Measurements from ENCODE around the gene NNAT. TPM values are rescaled to one million over a fixed set of nuclear protein-coding genes. Genes with fewer than 3 reads are reported as not detected.

The NNAT gene
- total RNA-seq, 1 donor from 2014 or later, result 0.52 TPM

DNA sequence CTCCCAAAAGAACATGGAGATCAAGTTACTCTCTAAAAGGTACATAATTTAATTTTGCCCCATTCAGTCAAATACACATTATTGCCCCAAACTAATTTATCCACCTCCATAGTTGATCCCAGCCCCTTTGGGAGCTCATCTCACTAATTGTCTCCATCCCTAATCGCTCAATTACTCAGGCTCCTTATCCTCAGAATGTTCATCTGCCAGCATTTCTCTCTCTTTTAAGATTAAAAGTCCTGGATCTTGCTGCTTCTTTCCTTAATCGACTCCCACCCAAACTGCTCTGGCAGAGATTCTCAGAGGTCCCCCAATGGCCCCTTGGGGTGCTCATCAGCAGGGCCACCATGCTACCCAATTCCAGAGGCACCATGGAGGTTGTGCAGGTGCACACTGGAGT is 18.4 kb upstream of the NNAT start:
- no peak for DNase-seq (ENCODE audit: low spot score)

DNA sequence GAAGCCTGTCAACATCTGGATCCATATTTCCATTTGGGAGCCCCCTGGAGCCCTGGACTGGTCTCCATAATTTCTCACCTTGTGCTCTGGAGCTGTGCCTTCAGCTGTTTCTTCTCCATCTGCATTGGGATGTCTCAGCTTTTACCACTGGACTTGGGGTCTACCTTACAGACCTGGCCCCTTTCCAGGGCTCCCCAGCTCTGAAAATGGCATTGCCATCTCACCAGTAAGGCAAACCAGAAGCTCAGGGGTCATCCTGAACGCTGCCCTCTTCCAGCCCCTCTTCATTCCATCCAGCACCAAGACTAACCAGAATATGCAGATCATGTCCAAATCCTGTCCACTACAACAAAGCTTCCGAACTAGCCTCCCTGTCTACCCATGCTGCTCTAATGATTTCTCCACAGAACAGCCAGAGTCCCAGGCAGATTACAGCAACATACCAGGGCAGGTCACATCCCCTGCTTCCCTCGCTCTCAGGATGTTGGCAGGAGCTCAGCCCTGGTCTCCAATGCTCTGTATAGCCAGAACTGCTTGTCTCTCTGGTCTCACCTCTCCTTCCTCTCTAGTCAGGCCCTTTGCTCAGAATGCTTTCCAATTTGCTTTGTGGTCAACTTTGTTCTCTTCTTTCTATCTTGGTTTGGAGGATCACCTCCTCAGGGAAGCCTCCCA is 17.7 kb upstream of the NNAT start:
- no peak for DNase-seq (ENCODE audit: low spot score)

DNA sequence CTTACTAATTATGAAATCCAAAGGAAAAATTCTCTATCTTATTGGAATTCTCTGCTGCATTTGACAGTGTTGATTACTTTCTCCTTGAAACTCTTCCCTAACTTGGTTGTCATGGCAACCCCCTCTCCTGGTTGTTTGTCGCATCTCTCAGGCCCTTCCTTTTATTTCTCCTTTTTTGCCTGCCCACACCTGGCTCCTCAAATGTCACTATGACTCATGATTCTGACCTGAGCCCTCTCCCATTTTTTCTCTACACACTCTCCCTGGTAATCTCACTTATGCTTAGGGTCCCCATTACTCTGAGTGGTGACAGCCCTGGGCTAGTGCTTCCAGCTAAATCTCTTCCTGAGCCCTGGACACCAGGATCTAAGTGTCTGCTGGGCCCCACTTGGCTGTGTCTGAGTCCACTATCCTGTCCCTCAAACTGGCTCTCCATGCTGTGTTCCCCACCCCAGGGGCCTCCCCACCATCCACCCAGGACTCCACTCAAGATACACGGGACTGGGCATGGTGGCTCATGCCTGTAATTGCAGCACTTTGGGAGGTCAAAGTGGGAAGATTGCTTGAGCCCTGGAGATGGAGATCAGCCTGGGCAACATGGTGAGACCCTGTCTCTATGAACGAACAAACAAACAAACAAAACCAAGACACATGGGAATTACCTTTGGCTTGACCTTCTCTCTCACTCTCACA is 16.5 kb upstream of the NNAT start:
- DNase-seq (ENCODE audit: low spot score), result no peak

DNA sequence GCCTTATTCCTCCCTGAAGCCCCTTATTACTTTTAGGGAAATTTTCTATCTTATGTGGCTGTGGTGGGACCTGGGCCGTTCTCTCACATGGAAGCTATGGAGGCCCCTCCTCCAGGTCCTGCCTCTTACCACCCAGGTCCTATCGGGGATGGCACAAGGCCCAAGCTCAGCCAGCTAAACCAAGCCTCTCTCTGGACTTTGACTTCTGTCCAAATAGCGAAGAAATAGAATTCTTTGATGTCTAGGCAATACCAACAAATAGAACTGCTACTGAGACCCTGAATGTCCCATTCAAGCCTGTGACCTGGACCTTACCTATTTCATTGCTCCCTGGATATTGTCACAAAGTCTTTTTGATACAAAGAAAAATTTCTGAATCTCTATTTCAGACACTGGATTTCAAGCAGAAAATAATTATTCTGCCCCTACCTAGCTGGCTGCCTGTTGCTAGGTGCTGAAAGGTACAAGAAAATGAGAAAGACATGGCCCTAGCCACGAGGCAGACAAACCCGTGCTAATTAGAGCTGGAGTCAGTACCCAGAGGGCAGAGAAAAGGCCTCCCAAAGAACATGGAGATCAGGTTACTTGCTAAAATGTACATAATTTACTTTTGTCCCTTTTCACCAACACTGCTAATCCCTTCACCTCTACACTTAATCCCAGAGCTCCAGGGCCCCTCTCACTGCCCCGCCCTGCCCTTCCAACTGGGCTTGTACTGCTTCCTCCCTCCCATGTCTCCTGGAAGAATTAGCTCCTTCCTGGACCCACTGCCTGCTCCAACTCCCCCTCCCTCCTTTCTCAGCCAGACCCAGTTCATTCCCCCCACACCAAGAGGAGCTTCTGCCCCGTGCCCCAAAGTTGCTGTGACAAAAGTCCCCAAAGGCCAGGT is 15.5 kb upstream of the NNAT start:
- DNase-seq (ENCODE audit: low spot score), result no peak

DNA sequence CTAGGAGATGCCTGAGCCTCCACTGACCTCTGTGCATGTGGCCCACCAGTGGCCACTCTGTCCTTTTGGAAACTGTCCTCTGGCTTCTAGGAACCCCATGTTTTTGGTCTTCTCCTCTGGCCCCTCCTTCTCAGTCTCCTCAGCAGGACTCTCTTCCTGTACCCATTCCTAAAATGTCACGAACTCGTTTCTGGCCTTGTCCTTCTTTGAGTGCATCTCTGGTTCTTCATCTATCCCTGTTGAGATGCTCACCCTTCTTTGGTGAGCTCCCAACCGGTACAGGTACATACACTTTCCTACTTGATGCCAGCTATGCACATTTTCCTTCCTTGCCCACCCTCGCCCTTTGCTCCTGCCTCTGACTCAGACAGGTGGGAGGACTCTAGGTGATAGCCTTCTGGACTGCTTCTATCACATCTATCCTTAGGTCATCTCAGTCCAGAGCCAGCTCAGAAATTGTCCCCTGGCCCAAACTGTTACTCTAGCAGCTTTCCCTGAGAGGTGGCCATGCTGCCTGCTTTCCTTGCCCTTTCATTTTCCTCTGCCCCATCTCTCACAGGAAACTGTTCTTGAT is 14.8 kb upstream of the NNAT start:
- no peak for DNase-seq (ENCODE audit: low spot score)

DNA sequence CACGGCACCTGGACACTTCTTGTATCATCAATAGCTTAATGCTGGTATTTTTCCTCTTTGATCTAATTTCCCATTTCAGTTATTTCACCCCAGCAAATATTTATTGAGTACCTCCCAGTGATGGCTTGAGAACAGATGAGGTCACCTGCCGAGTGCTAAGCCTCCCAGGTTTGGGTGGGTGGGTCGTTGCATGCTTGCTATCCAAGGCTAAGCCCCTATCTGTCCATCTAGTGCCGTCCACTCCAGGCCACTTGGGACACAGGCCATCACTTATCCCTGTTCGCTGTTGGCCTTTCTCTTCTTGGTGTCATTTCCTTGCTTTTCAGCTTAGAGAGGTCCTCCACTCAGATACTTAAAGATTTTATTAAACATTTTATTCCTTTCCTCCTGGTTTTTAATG is 10.8 kb upstream of the NNAT start:
- DNase-seq (ENCODE audit: low spot score), result no peak

DNA sequence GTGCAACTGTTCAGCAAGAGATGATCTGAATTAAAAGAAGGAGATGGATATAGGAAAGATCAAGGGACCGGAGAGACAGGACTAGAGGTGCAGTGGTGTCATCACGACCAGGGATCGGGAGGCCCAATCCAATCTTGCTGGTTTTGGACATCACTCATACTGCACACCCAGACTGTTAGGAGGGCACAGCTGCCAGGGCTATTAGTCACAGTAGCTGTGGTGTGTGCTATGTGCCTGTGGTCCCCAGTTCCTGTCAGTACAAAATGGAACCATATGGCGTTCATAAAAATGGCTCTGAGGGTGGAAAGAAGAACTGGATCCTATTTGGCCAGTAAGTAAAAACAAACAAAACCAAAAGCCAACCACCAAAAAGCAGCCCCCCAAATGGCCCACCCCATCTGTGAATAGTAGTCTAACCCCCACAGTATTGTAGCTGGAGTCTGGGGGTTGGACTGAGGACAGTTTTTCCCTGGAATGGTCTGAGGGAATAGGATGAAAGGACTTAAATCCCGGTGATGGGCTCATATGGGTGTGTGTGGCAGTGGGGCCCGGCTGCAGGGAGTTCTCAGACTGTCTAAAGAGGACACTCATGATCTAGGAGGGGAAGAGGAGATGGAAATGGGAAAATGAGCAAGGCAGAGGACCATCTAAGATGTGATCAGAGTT is 9.3 kb upstream of the NNAT start:
- no peak for DNase-seq (ENCODE audit: low spot score)

DNA sequence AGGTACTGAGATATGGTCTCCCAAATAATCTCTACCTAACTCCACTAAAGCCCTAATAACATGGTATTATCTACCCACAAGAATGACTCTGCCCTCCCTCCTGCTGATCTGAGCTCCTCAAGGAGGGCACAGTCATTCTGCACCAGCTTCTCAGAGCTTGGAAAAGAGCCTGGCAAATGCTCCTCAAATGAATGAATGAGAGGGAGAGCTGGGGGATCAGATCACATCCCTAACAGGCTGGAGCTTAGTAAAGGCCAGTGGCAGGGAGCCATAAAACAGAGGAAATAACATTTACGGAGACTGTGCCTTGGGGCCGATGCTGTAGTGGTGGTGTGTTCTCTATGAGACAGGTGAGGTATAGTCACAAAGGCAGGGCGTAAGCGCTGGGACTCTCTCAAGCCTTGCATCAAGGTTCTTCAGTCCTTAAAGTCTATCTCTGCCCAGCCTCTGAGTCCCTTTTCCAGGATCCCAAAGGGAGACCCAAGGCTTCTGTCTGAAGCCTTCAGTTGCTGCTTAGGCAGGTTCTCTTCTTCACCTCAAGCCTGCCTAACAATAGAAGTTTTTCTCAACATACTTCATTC is 7.2 kb upstream of the NNAT start:
- no peak for DNase-seq (ENCODE audit: low spot score)

DNA sequence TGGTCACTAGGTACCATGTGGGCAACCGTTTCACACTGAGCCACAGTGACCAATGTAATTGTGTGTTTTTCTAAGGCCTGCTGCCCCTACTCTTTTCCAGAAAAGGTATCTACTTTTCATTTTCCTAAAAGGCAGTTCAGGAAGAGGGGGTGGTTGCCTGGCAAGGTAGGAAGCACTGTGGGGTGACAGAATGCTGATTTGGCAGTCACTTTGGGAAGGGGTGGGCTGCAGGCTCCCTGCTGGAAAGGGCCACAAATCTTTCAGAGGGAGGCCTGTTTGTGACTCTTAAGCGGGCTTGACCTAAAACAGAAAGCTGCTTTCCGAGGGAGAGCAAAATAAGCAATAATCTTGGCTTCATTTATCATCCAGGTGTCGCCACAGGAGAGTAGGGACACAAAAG is 5.2 kb upstream of the NNAT start:
- DNase-seq (ENCODE audit: low spot score), result no peak

DNA sequence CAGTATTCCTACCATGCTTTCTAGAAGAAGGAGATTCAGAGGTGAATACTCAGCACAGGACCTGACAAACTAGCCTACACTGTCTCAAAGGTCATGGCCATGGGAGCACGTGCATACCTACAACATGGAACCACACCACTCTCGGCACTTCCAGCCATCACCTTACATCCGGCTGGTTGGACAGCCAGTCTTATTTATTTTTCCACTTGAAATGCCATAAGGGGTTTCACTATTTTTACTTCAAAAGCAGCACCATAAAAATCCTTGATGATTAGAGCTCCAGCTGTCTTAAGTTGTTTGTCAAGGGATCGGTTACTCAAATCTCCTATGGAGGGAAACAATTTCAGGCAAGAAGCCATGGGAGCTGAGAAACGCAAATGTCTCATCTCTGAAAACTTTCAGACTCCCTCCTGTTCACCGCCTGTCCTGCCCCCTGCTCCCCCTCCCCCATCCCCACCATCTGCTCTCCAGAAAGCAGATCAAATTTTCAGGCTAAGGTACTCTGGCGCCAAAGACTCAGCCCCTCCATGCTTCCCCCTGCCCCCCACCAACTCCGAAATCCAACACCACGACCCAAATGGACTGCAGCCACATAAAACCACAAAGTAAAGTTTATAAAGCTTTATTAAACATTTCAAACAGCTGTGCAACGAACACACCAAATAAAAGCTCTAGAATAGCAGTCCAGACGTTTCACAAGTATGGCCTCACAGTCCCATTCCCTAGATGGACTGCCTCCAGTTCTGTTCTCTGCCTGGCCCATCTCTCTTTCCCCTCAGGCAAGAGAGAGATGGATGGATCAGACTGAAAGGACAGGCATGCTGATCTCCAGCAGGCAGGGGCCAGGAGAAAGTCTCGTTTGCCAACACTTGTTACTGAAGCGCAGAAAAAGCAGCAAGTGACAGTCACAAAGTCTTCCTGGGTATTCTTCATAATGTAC is 4.0 kb upstream of the NNAT start:
- no peak for DNase-seq (ENCODE audit: low spot score)

DNA sequence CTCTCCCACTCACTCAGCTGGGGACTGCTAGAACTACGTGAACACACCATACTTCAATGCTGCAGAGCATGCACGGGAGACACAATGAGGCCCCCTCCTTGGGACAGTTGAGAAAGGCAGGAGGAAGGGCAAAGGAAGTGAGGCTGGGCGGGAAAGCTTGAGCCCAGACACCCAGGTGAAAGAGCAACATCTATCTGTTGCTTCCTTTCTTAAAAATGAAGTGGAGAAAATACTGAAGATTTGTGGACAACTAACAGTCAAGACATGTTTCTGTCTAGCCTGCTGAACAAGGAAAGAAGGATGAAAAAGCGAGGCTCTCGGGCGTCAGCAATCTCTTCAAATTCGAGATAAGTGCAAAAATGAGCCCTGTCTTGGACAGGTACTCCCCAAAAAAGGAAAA is 3.0 kb upstream of the NNAT start:
- no peak for DNase-seq (ENCODE audit: low spot score)

DNA sequence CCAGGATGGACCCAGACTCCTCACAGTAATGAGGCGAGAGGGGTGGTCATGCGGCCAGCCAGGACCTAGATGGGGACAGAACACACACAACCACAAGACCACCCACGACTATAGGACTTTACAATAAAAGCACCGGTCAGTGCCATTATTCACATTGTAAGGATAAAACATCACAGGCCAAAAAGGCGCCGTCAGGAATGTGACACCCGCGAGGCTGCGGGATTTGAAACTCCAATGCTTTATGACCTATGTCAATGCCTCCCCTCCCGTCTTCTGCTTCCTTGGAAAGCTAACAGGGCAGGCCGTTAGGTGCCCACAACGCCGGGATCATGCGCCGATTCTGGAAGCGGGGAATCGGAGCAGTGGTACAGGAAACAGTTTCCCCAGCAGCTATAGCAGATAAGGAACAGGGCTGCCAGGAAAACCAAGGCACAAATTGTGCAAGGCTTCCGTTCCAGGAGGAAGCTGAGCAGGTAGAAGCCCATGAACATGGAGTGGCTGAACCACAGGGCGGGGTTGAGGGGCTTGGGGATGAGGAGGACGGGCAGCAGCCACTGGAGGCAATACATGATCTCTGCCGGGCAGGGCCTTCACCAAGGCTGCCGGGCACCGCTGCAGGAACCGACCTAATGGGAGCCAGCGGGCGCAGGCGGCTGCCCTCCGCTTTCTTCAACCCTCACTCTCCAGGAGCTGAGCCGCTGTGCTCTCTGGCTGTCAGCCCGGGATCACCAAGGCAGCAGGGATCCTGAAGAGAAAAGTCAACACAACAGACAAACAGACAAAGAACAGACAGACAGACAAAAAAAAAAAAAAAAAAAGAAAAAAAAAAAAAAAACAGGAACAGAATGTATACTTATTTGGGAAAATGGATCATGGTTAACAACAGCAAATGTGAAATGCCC is 2.2 kb upstream of the NNAT start:
- DNase-seq (ENCODE audit: low spot score), result no peak

DNA sequence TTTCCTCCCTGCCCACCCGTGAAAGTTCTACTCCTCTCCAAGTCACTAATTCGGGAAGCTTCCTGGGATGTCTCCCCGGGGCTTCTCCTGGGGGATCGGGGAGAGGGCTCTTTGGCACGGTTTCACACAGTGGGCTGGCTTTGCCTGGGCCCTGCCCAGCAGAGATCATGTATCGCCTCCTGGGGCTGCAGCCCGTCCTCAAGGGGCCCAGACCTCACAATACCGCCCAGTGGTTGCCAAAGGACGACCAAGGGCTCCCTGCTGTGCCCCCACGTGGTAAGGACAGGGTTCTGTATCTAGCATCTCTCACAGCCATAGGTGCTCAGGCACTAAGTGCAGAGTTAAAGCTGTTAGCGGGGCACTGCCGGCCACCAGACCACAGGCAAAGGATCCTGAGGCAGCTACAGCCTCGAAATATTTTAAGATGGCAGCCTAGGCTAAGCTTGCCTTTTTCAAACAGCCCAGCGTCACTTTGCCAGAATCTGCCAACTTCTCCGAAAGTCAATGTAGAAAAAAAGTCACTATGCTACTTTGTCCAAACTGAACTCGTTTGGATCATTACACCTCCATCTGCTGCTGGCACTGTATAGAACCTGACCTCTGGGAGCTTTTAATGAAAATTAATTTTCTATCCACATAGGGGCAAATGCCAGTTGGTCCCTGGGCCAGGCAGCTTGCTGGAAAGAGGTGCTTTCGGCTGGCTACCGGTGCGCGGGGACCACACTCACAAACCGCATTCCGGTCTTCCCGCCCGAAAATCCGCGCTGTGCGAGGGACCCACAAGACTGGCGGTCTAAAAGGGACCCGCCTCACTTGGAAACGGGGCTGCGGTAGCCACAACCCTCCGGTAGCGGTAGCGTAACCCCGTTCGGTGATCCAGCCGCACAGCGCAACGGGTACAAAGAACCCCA is 1.3 kb upstream of the NNAT start:
- no peak for DNase-seq (ENCODE audit: low spot score)

DNA sequence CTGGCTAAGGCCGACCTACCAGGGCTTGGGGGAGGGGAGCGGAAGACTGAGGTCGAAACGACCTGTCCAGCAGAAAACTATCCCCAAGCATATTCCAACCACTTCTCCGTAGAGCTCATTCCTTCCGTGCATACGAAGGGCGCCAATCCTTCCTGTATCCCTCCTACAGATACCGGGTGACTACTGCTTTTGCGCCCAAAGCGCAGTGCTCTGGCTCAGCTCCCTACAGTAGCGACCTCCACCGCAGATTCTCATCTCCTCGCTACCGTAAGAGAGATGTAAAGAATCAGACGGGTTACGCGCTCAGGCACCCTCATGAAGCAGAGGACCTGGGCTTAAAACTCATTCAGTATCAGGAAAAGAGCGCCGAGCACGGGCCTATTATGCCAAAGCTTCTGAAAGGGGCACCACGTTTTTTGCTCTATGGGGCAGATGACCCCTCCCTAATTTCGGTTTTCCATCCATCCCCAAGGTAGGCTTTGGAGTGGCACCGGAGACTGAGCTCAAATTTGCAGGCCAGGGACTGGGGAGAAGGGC is 563 bp upstream of the NNAT start:
- no peak for DNase-seq (ENCODE audit: low spot score)

DNA sequence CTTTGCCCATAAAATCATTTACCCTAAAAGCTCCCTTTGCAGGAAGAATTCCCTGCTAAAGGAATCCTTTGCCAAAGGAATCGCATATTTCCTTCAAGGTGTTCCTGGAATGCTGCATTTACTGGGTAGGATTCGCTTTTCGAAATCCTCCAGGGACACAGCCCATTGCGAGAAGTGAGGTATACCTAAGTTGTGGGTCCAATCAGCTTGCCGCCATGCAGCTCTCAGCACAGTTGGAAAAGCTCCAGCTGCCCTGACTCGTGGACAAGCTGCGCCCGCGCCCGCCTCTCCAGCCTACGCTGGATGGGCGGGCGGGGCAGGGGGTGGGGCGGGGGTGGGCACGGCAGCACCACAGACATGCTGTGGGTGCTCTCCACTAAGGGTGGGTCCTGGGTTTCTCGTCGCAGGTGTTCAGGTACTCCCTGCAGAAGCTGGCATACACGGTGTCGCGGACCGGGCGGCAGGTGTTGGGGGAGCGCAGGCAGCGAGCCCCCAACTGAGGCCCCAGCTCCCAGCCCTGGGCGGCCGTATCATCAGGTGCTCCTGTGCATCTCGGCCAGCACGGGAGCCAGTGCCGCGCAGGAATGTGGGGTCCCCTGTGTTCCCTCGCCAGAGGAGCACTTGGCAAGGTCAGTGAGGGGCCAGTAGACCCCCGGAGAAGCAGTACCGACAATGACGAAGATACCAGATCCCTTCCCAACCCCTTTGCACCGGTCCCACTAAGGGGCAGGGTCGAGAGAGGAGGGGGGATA is 1.4 kb downstream of the NNAT start:
- no peak for DNase-seq (ENCODE audit: low spot score)

DNA sequence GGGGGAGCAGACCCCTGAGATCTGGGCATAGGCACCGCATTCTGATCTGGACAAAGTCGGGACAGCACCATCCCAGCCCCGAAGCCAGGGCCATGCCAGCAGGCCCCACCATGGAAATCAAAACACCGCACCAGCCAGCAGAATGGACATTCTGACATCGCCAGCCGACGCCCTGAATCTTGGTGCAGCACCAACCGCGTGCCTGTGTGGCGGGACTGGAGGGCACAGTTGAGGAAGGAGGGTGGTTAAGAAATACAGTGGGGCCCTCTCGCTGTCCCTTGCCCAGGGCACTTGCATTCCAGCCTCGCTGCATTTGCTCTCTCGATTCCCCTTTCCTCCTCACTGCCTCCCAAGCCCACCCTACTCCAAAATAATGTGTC is 2.0 kb downstream of the NNAT start:
- DNase-seq (ENCODE audit: low spot score), result no peak

Data from ureter (tissue), 1 donor.